IMR-90 (cell line): ENCODE results near the gene CPNE4.

Experiments
- BHLHE40 ChIP-seq: fragments of 150-350 bp; IDR thresholded peaks from 2 replicates; pipeline ENCODE4 v1.6.1; 2016; ENCODE audit warnings: mild to moderate bottlenecking, low read depth, low read length
- FOS ChIP-seq: fragments of 150-350 bp; IDR thresholded peaks from 2 replicates; pipeline ENCODE4 v1.6.1; 2016; ENCODE audit warnings: low read depth, low read length
- MAFK ChIP-seq: IDR thresholded peaks from 2 replicates; pipeline ENCODE4 v1.6.1; 2012; ENCODE audit warnings: low read depth, low read length, improper control_type of control experiment
- POLR2A ChIP-seq: IDR thresholded peaks from 2 replicates; pipeline ENCODE4 v1.6.1; 2012; ENCODE audit warnings: mild to moderate bottlenecking, low read depth, low read length
- RAD21 ChIP-seq: IDR thresholded peaks from 2 replicates; pipeline ENCODE4 v1.6.1; 2012; ENCODE audit warnings: low read length, improper control_type of control experiment
- SMC3 ChIP-seq: fragments of 150-350 bp; IDR thresholded peaks from 2 replicates; pipeline ENCODE4 v1.6.1; 2016; ENCODE audit warnings: low read depth, mild to moderate bottlenecking, antibody characterized with exemption, low read length, moderate library complexity
- TF ChIP-seq, protein P1 (sequence below): conservative IDR thresholded peaks from 2 replicates; pipeline ENCODE4 v1.5.1; 2012; ENCODE audit warnings: mild to moderate bottlenecking, low read depth, low read length, improper control_type of control experiment

DNA sequence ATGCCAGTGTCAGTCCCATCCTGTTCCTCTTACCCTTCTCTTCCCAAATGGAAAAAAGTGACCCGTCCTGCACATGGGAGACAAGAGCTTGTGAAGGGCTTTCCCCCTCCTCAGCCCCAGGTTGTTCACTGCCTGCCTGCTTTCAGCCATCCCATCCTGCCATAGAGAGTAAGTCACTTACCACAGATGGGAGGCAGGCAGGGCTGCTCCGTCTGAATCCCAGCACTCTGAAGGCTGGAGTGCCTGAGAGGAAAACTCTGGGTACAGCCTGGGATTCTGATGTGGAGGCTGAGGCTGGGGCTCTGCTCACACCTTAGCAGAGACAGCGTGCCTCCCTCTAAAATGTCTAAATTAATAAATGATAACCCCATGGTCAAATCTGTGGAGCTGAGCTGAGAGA, 14.8 kb downstream of the CPNE4 start:
- TF ChIP-seq, protein P1, sequence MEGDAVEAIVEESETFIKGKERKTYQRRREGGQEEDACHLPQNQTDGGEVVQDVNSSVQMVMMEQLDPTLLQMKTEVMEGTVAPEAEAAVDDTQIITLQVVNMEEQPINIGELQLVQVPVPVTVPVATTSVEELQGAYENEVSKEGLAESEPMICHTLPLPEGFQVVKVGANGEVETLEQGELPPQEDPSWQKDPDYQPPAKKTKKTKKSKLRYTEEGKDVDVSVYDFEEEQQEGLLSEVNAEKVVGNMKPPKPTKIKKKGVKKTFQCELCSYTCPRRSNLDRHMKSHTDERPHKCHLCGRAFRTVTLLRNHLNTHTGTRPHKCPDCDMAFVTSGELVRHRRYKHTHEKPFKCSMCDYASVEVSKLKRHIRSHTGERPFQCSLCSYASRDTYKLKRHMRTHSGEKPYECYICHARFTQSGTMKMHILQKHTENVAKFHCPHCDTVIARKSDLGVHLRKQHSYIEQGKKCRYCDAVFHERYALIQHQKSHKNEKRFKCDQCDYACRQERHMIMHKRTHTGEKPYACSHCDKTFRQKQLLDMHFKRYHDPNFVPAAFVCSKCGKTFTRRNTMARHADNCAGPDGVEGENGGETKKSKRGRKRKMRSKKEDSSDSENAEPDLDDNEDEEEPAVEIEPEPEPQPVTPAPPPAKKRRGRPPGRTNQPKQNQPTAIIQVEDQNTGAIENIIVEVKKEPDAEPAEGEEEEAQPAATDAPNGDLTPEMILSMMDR, result no peak
- no peak for TF ChIP-seq MAFK
- TF ChIP-seq FOS, result no peak
- no peak for TF ChIP-seq POLR2A
- no peak for TF ChIP-seq RAD21
- no peak for TF ChIP-seq SMC3
- no peak for TF ChIP-seq BHLHE40
